GM23248 (cell line): ENCODE results near the gene SHISAL2A. TPM values are rescaled to one million over a fixed set of nuclear protein-coding genes. Genes with fewer than 3 reads are reported as not detected.
A peak's percentile ranks its signal among the peaks of the same experiment; 100 is the strongest.

Experiments
- DNase-seq: peaks from one replicate; pipeline ENCODE4 v3.0.0-alpha.2; 2015
- H2AFZ ChIP-seq: fragments of 200-600 bp; sonication (generic); 2 replicates; pipeline ENCODE4 v1.6.1; 2016; ENCODE audit warnings: antibody characterized with exemption
- H3F3A ChIP-seq: fragments of 200-600 bp; sonication (generic); 2 replicates; pipeline ENCODE4 v1.6.1; 2016; ENCODE audit warnings: mild to moderate bottlenecking, antibody characterized with exemption, mixed run types; ENCODE audit not compliant: insufficient read depth
- H3K27ac ChIP-seq: fragments of 200-600 bp; sonication (generic); 2 replicates; pipeline ENCODE4 v1.5.1; 2016; ENCODE audit warnings: mild to moderate bottlenecking
- H3K27me3 ChIP-seq: fragments of 200-600 bp; sonication (generic); replicated peaks from 2 replicates; pipeline ENCODE4 v1.6.1; 2016; ENCODE audit warnings: mild to moderate bottlenecking; ENCODE audit not compliant: insufficient read depth
- H3K36me3 ChIP-seq: fragments of 200-600 bp; sonication (generic); 2 replicates; pipeline ENCODE4 v1.6.1; 2016; ENCODE audit warnings: low read depth, mild to moderate bottlenecking
- H3K4me1 ChIP-seq: fragments of 200-600 bp; sonication (generic); 2 replicates; pipeline ENCODE4 v1.6.1; 2016; ENCODE audit warnings: mild to moderate bottlenecking; ENCODE audit not compliant: insufficient read depth
- H3K4me2 ChIP-seq: fragments of 200-600 bp; sonication (generic); one replicate; pipeline ENCODE4 v1.6.1; 2016; ENCODE audit warnings: mild to moderate bottlenecking; ENCODE audit not compliant: unreplicated experiment
- H3K4me3 ChIP-seq: fragments of 200-600 bp; sonication (generic); 2 replicates; pipeline ENCODE4 v1.5.1; 2016; ENCODE audit warnings: mild to moderate bottlenecking
- H3K79me2 ChIP-seq: fragments of 200-600 bp; sonication (generic); 2 replicates; pipeline ENCODE4 v1.6.1; 2016; ENCODE audit warnings: mild to moderate bottlenecking; ENCODE audit not compliant: insufficient read depth
- H3K9ac ChIP-seq: fragments of 200-600 bp; sonication (generic); 2 replicates; pipeline ENCODE4 v1.6.1; 2016; ENCODE audit warnings: mild to moderate bottlenecking
- H3K9me2 ChIP-seq: fragments of 200-600 bp; sonication (generic); 2 replicates; pipeline ENCODE4 v1.6.1; 2016; ENCODE audit warnings: mixed run types, mild to moderate bottlenecking, moderate library complexity; ENCODE audit not compliant: insufficient read depth
- H3K9me3 ChIP-seq: fragments of 200-600 bp; sonication (generic); one replicate; pipeline ENCODE4 v1.6.1; 2017; ENCODE audit warnings: low read depth
- H4K20me1 ChIP-seq: fragments of 200-600 bp; sonication (generic); 2 replicates; pipeline ENCODE4 v1.6.0; 2016; ENCODE audit not compliant: insufficient read depth
- EZH2 ChIP-seq: fragments of 200-600 bp; sonication (generic); IDR thresholded peaks from 2 replicates; pipeline ENCODE4 v1.6.1; 2018; ENCODE audit warnings: antibody characterized with exemption, mild to moderate bottlenecking; ENCODE audit not compliant: insufficient read depth, poor library complexity, severe bottlenecking
- EZH2phosphoT487 ChIP-seq: fragments of 200-600 bp; sonication (generic); IDR thresholded peaks from 2 replicates; pipeline ENCODE4 v1.6.1; 2018; ENCODE audit warnings: antibody characterized with exemption, moderate library complexity, mild to moderate bottlenecking, low read depth; ENCODE audit not compliant: insufficient read depth
- WGBS, 2 experiments: methylation state at CpG; one replicate each; pipeline ENCODE4 v1.1.6; 2015 to 2017; ENCODE audit warnings: low lambda C conversion rate in 2 of 2, low coverage in 1 of 2; ENCODE audit errors: missing lambda C conversion rate in 2 of 2; 5-methylcytosine and 5-hydroxymethylcytosine counted together
- in situ Hi-C: fragments of 300-500 bp; cut with MboI; formaldehyde crosslinking; loops from 2 replicates; pipeline ENCODE4 v1.15.0; 2020
- polyA plus RNA-seq: library from polyadenylated mRNA; unstranded; fragments of >200 nt; fragmentation: Nextera tagmentation; extraction: Ambion mirVana; gene quantifications from 2 replicates; pipeline ENCODE4 v1.2.1, GENCODE V29; 2016
- total RNA-seq: library from RNA; depleted of rRNA; stranded (reverse); fragments of >200 nt; shearing (Covaris generic); gene quantifications from 2 replicates; pipeline ENCODE4 v1.2.3, GENCODE V29; 2014; rRNA removed

The SHISAL2A gene
- total RNA-seq (not detected in 2 replicates), polyA plus RNA-seq (not detected in 2 replicates)

DNA sequence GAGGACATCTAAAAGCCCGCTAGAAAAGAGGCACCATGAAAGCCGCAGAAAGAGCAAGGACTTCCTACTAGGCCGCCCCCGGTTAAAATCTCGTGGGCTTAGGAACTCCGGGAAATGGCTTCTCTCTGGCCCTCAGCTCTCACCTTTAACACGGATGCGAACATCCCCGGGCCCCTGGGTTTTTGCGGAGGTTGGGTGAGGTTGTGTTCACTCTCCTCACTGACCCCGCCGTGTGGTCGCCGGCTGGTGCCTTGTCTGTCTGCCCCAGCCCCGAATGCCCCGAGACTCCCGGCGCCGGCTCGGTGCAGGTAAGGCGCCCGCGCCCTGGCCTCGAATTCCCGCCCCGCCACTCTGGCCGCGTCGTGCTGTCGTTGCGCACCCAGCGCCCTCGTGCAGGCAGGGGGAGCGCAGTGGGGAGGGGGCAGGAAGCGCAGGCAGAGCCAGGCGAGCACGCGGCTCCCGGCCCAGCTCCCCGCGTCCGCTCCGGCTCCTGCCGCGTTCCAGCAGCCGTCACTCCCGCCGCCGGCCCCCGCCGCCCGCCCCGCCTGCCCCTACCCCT lies at the start of gene SHISAL2A:
Gene SHISAL2A, plus strand, starts transcription at position 437 of the 559 bp plus-strand sequence. CDS start 326 bp downstream, outside the sequence.
- Histone ChIP-seq H3K27ac (no peak within 1 kb of the TSS), H3K4me3 (peak within 1 kb of the TSS; percentile 27), H3K36me3 (no peaks in the 10 kb centered on the region), H3K4me2 (peak within 1 kb of the TSS; percentile 20), H3K9me3 (no peaks in the 10 kb centered on the region), H3F3A (no peaks in the 10 kb centered on the region), H3K79me2 (no peaks in the 10 kb centered on the region), H3K9me2 (no peaks in the 10 kb centered on the region), H3K27me3 (peaks cover 26% of the 10 kb centered on the region), H4K20me1 (no peaks in the 10 kb centered on the region), H3K4me1 (no peaks in the 10 kb centered on the region), H2AFZ (peak within 1 kb of the TSS; percentile 27), H3K9ac (no peak within 1 kb of the TSS)
- TF ChIP-seq EZH2phosphoT487, result no peak
- TF ChIP-seq EZH2, result no peak
- DNase-seq, result peak; percentile 35
- WGBS, 2 experiments, result 10 to 14% methylated on average over 29 to 46 of the region's 53 CpGs
- in situ Hi-C loops, result no loop called here

DNA sequence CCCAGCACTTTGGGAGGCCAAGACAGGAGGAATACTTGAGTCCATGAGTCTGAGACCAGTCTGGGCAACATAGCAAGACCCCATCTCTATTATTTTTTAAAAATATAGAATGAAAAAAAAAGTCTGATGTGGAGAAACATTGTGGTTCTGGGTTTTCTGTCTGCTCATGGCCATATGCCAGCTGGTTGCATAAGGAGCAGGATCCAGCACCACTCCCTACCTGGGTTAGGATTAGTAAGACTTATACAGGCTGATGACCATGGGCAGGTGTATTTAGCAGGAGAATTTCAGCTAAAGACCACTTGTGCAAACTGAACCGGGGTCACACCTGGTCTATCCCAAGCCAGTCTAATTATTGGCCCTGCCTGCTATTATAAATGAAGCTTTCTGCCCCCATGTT lies 47.5 kb upstream of the SHISAL2A start:
- DNase-seq, result no peak
- H3K27ac ChIP-seq, result no peak overlapping the region
- no peak for TF ChIP-seq EZH2phosphoT487
- no peak for TF ChIP-seq EZH2
- no peak overlapping the region for H2AFZ ChIP-seq
- 6 to 13% methylated on average over 1 of the region's 1 CpG for WGBS, 2 experiments
- no peak overlapping the region for H3K4me3 ChIP-seq
- no peak overlapping the region for H3K4me2 ChIP-seq
- H3K9ac ChIP-seq, result no peak overlapping the region
- no peaks in the 10 kb centered on the region for H3K36me3 ChIP-seq
- H4K20me1 ChIP-seq, result no peaks in the 10 kb centered on the region
- in situ Hi-C loops, result no loop called here
- no peaks in the 10 kb centered on the region for H3K79me2 ChIP-seq
- peaks cover 23% of the 10 kb centered on the region for H3K27me3 ChIP-seq
- no peaks in the 10 kb centered on the region for H3K9me2 ChIP-seq
- no peaks in the 10 kb centered on the region for H3F3A ChIP-seq
- no peaks in the 10 kb centered on the region for H3K9me3 ChIP-seq
- no peaks in the 10 kb centered on the region for H3K4me1 ChIP-seq

DNA sequence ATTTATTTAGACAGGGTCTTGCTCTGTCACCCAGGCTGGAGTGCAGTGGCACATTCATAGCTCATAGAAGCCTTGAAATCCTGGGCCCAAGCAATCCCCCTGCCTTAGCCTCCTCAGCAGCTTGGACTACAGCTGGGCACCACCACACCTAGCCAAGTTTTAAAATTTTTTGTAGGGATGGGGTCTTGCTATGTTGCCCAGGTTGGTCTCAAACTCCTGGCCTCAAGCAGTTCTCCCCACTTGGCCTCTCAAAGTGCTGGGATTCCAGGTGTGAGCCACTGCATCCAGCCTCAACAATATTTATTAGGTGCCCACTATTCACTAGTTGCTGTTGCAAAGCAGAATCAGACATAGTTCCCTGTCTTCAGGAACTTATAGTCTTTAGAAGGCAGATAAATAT lies 44.9 kb upstream of the SHISAL2A start:
- no peaks in the 10 kb centered on the region for H4K20me1 ChIP-seq
- H3K36me3 ChIP-seq, result no peaks in the 10 kb centered on the region
- no peak overlapping the region for H3K9ac ChIP-seq
- H3K27ac ChIP-seq, result no peak overlapping the region
- DNase-seq, result no peak
- no peak overlapping the region for H2AFZ ChIP-seq
- H3K79me2 ChIP-seq, result no peaks in the 10 kb centered on the region
- no peaks in the 10 kb centered on the region for H3K4me1 ChIP-seq
- no peaks in the 10 kb centered on the region for H3K9me3 ChIP-seq
- H3K9me2 ChIP-seq, result no peaks in the 10 kb centered on the region
- no peak for TF ChIP-seq EZH2phosphoT487
- TF ChIP-seq EZH2, result no peak
- H3F3A ChIP-seq, result no peaks in the 10 kb centered on the region
- H3K4me2 ChIP-seq, result no peak overlapping the region
- in situ Hi-C loops, result no loop called here
- H3K4me3 ChIP-seq, result no peak overlapping the region
- peaks cover 12% of the 10 kb centered on the region for H3K27me3 ChIP-seq

DNA sequence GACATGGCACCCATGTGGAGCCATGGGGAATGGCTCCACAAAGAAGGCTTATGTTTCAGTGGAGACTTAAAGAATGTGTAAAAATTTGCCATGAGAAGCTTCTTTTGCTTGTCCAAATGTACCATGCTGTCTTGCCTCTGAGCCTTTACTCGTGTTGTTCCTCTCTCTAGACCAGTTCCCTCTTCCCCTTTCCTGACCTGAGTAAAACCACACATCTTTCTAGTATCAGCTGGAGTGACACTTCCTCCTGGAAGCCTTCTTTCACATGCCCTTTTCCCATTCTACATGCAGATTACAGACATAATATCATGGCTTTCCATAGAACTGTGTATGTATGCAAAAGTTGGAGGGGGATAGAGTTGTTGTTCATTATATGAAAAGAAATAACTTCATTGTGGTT lies 44.4 kb upstream of the SHISAL2A start:
- no peaks in the 10 kb centered on the region for H4K20me1 ChIP-seq
- H3K79me2 ChIP-seq, result no peaks in the 10 kb centered on the region
- no peaks in the 10 kb centered on the region for H3K9me3 ChIP-seq
- TF ChIP-seq EZH2phosphoT487 (no peak), EZH2 (no peak)
- no peak overlapping the region for H3K4me2 ChIP-seq
- WGBS, 2 experiments, result 21 to 30% methylated on average over 1 of the region's 1 CpG
- H3F3A ChIP-seq, result no peaks in the 10 kb centered on the region
- no peaks in the 10 kb centered on the region for H3K36me3 ChIP-seq
- DNase-seq, result no peak
- H3K4me1 ChIP-seq, result no peaks in the 10 kb centered on the region
- H2AFZ ChIP-seq, result no peak overlapping the region
- in situ Hi-C loops, result no loop called here
- peaks cover 11% of the 10 kb centered on the region; the same call in 1 of the 2 replicates for H3K27me3 ChIP-seq
- H3K27ac ChIP-seq, result no peak overlapping the region
- H3K9me2 ChIP-seq, result no peaks in the 10 kb centered on the region
- H3K4me3 ChIP-seq, result no peak overlapping the region
- H3K9ac ChIP-seq, result no peak overlapping the region
